Prostate gland (tissue), 2 donors: Measurements from ENCODE around the gene SERPINC1. TPM values are rescaled to one million over a fixed set of nuclear protein-coding genes. Genes with fewer than 3 reads are reported as not detected.
"Not testable (repeated sequence)": the region's sequence is repeated elsewhere in the genome, so short reads cannot be mapped to it uniquely, and the experiment has no call there.

Source experiments
- DNase-seq: peaks from one replicate; pipeline ENCODE4 v3.0.0-alpha.2; 2019; ENCODE audit warnings: low spot score
- H3K27ac ChIP-seq, 2 donors: fragments of 200-600 bp; sonication (generic); 2 replicates each; pipeline ENCODE4 v1.5.1; 2017 to 2019
- H3K27me3 ChIP-seq: fragments of 200-600 bp; sonication (generic); replicated peaks from 2 replicates; pipeline ENCODE4 v1.5.1; 2019; ENCODE audit not compliant: insufficient read depth
- H3K36me3 ChIP-seq, 2 donors: fragments of 200-600 bp; sonication (generic); 1 replicate in 1 of 2; 2 replicates in 1 of 2; pipeline versions ENCODE4 v1.5.1 to v1.8.1; 2017 to 2019
- H3K4me1 ChIP-seq: fragments of 200-600 bp; sonication (generic); replicated peaks from 2 replicates; pipeline ENCODE4 v1.5.1; 2019
- H3K4me3 ChIP-seq, 2 donors: fragments of 200-600 bp; sonication (generic); 2 replicates each; pipeline ENCODE4 v1.5.1; 2017 to 2019
- H3K9me3 ChIP-seq: fragments of 200-600 bp; sonication (generic); 2 replicates; pipeline ENCODE4 v1.5.1; 2017
- POLR2A ChIP-seq: fragments of 450-650 bp; IDR thresholded peaks from one replicate; pipeline ENCODE4 v1.6.1; 2016; ENCODE audit warnings: antibody characterized with exemption, mild to moderate bottlenecking
- POLR2AphosphoS5 ChIP-seq: sonication (generic); formaldehyde crosslinking; IDR thresholded peaks from one replicate; pipeline ENCODE4 v1.6.1; 2017; ENCODE audit warnings: antibody characterized with exemption
- WGBS: methylation state at CpG from one replicate; pipeline ENCODE4 v1.1.5; 2018; 5-methylcytosine and 5-hydroxymethylcytosine counted together
- intact Hi-C: fragments of 100-400 bp; cut with DNase I; formaldehyde crosslinking; loops from one replicate; pipeline ENCODE4 v1.14.2; 2022
- total RNA-seq, 2 donors: library from RNA; depleted of rRNA; stranded (reverse); fragments of >200 nt; gene quantifications; one replicate each; pipeline ENCODE4 v1.1.0, GENCODE V29; 2016
- TF ChIP-seq, protein P1 (sequence below), 4 experiments: fragments of 200-600 bp in 2 of 4; fragments of 450-650 bp in 2 of 4; sonication (generic) in 2 of 4; IDR thresholded peaks; 1 replicate in 3 of 4; 2 replicates in 1 of 4; pipeline ENCODE4 v1.5.1; 2016 to 2019; ENCODE audit warnings: antibody characterized with exemption in 4 of 4, mild to moderate bottlenecking in 2 of 4, moderate library complexity in 2 of 4

The SERPINC1 gene
- total RNA-seq, 2 donors from 2014 or later, result not detected

DNA sequence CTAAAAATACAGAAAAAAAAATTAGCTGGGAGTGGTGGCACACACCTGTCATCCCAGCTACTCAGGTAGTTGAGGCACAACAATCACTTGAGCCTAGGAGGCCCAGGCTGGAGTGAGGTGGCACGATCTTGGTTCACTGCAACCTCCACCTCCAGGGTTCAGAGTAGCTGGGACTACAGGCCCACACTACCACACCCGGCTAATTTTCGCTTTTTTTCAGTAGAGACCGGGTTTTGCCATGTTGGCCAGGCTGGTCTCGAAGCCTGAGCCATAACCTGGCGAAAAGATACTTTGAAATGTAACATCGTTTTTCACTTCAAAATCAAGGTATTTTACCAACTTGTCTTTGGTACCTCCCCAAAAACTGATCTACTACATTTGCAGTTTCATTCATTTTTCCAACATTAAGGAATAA is 55.4 kb downstream of the SERPINC1 start:
- Histone ChIP-seq H3K36me3 (no peaks in the 10 kb centered on the region), H3K4me3 (no peak overlapping the region), H3K4me1 (peaks cover 4% of the 10 kb centered on the region), H3K27ac (no peak overlapping the region), H3K9me3 (no peaks in the 10 kb centered on the region), H3K27me3 (no peaks in the 10 kb centered on the region)
- 95% methylated on average over 7 of the region's 7 CpGs for WGBS
- intact Hi-C loops, result no loop called here
- TF ChIP-seq POLR2A (no peak), POLR2AphosphoS5 (no peak)
- TF ChIP-seq, protein P1, sequence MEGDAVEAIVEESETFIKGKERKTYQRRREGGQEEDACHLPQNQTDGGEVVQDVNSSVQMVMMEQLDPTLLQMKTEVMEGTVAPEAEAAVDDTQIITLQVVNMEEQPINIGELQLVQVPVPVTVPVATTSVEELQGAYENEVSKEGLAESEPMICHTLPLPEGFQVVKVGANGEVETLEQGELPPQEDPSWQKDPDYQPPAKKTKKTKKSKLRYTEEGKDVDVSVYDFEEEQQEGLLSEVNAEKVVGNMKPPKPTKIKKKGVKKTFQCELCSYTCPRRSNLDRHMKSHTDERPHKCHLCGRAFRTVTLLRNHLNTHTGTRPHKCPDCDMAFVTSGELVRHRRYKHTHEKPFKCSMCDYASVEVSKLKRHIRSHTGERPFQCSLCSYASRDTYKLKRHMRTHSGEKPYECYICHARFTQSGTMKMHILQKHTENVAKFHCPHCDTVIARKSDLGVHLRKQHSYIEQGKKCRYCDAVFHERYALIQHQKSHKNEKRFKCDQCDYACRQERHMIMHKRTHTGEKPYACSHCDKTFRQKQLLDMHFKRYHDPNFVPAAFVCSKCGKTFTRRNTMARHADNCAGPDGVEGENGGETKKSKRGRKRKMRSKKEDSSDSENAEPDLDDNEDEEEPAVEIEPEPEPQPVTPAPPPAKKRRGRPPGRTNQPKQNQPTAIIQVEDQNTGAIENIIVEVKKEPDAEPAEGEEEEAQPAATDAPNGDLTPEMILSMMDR (IDR thresholded peaks at IDR 0.05), result no peak
- no peak for DNase-seq

DNA sequence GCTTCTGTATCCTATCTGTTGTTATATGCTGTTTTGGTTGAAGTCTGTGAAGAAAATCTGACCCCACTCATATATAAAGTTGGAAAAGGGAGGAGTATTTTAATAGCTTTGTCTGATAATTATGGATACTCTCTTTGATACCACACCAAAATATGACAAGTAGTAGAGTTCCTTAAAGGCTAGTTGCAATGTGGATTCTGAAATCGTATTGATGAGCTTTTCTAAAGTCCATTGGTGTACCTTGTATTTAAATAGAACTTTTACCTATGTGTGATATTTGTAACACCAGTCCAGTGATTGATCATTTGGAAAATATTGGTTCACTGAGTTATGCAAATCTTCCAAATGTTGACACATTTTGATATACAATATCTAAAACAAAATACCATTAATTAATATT is 57.1 kb downstream of the SERPINC1 start:
- no peak overlapping the region for H3K4me3 ChIP-seq
- no peak for DNase-seq
- no peaks in the 10 kb centered on the region for H3K9me3 ChIP-seq
- TF ChIP-seq POLR2A, result no peak
- TF ChIP-seq, protein P1 (IDR thresholded peaks at IDR 0.05), result no peak
- TF ChIP-seq POLR2AphosphoS5, result no peak
- peaks cover 2% of the 10 kb centered on the region for H3K4me1 ChIP-seq
- intact Hi-C loops, result no loop called here
- no peak overlapping the region for H3K27ac ChIP-seq
- H3K36me3 ChIP-seq, result no peaks in the 10 kb centered on the region
- WGBS, result 94% methylated on average over 1 of the region's 1 CpG
- no peaks in the 10 kb centered on the region for H3K27me3 ChIP-seq

DNA sequence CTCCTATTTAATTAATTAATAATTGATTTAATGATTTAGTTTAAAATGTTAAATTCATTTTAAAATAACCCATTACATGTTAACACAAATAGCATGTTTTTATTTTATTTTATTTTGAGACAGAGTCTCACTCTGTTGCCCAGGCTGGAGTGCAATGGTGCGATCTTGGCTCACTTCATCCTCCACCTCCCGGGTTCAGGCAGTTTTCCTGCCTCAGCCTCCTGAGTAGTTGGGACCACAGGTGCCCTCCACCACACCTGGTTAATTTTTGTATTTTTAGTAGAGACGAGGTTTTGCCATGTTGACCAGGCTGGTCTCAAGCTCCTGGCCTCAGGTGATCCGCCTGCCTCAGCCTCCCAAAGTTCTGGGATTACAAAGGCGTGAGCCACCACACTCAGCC is 57.6 kb downstream of the SERPINC1 start:
- DNase-seq, H3K36me3 ChIP-seq, H3K9me3 ChIP-seq, intact Hi-C loops, H3K27ac ChIP-seq, H3K4me3 ChIP-seq, H3K27me3 ChIP-seq, H3K4me1 ChIP-seq: not testable (repeated sequence)
- WGBS, result 94% methylated on average over 5 of the region's 5 CpGs

DNA sequence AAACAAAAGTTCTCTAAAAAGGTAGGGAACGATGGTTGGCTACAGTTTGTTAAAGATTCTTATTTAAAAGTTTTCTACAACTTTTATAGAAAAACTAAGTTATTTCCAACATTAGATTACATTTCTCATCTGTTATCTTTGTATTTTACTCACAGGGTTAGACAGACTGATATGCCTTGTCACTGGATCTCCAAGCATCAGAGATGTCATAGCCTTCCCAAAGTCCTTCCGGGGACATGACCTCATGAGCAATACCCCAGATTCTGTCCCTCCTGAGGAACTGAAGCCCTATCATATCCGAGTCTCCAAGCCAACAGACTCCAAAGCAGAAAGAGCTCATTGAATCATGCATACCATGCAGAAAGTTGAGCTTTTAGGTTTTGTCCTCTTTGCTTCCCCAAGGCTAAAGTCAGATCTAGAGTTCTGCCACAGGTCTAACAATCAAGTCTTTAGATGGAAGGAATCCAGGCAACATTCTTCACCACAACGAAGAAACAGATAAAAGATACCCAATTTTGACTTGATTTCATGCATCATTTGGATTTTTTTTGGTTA is 59.7 kb downstream of the SERPINC1 start:
- no peaks in the 10 kb centered on the region for H3K36me3 ChIP-seq
- WGBS, result 84% methylated on average over 4 of the region's 4 CpGs

DNA sequence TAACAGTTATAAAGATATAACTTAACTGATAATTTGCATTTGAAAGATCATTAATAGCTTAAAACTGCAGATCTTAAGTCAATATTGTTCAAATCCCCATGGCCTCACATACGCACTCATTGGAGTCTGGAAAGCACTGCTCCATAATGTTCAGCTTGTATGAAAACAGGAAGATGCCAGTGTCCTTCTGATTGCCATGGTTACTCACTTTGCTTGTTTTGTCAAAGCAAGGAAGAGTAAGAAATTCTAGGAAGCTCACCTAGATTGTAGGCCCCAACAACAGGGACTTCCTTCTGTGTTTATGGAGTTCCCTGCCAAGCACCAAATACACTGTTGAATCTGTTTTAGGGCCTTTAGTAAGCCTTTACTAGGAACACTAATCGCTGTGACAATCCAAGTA is 60.2 kb downstream of the SERPINC1 start:
- Histone ChIP-seq H3K4me3 (no peak overlapping the region), H3K9me3 (no peaks in the 10 kb centered on the region), H3K27me3 (no peaks in the 10 kb centered on the region), H3K36me3 (no peaks in the 10 kb centered on the region), H3K4me1 (no peaks in the 10 kb centered on the region), H3K27ac (no peak overlapping the region)
- TF ChIP-seq POLR2AphosphoS5 (no peak), POLR2A (no peak)
- TF ChIP-seq, protein P1 (IDR thresholded peaks at IDR 0.05), result no peak
- intact Hi-C loops, result no loop called here
- WGBS, result 97% methylated on average over 2 of the region's 2 CpGs
- no peak for DNase-seq

More for the DNA sequence above, 59.7 kb downstream of the SERPINC1 start:
- intact Hi-C loops, result no loop called here
- H3K4me1 ChIP-seq, result no peaks in the 10 kb centered on the region
- no peak overlapping the region for H3K4me3 ChIP-seq
- TF ChIP-seq POLR2AphosphoS5 (no peak), POLR2A (no peak)
- TF ChIP-seq, protein P1 (IDR thresholded peaks at IDR 0.05), result no peak
- no peak overlapping the region for H3K27ac ChIP-seq
- H3K27me3 ChIP-seq, result no peaks in the 10 kb centered on the region
- H3K9me3 ChIP-seq, result no peaks in the 10 kb centered on the region
- no peak for DNase-seq
